ENCODE measurements around the gene CA4.

DNA sequence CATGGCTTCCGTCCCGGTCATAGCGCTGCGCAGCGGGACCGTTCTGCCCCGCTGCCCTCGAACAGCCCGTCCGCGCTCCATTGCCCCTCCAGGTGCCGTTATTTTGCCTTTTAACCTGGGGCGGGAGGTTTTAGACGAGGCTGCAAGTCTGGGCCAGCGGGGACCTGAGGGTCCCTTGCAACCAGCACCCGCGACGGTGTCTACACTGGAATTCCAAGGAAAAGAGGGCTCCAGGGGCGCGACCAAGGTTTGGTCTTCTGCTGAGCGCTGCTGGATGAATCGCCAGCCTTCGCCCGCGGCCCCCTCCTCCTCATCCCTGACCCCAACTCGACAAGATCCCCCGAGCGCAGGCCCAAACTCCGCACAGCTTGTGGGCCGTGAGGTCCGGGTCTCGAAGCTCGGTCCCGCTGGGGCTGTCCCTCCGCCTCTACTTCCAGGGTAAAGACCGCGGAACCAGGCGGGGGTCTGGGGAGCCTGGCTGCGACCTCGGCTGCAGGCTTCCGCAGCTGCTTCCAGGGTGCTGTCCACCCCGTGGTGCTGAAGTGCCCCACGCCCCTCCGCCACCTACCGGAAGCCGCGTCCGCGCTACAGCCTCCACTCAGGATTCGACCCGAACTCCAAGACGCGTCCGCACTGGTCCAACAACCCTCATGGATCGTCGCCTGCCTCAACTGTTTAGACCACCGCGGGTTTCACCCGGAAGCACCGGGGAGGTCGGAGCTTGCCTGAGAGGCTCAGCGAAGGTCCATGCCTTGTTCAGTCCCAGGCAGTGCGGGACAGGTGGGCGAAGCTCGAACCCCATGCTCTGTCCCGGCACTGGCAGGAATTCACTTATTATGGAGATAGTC lies 10.1 kb upstream of the CA4 start:
- TF ChIP-seq, protein P1, sequence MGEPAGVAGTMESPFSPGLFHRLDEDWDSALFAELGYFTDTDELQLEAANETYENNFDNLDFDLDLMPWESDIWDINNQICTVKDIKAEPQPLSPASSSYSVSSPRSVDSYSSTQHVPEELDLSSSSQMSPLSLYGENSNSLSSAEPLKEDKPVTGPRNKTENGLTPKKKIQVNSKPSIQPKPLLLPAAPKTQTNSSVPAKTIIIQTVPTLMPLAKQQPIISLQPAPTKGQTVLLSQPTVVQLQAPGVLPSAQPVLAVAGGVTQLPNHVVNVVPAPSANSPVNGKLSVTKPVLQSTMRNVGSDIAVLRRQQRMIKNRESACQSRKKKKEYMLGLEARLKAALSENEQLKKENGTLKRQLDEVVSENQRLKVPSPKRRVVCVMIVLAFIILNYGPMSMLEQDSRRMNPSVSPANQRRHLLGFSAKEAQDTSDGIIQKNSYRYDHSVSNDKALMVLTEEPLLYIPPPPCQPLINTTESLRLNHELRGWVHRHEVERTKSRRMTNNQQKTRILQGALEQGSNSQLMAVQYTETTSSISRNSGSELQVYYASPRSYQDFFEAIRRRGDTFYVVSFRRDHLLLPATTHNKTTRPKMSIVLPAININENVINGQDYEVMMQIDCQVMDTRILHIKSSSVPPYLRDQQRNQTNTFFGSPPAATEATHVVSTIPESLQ (CRISPR knock-in tag; IDR thresholded peaks at IDR 0.05), result 0 out of 2 replicates have a peak, but pooled peaks have one; percentile 90
- TF ChIP-seq, protein P2, sequence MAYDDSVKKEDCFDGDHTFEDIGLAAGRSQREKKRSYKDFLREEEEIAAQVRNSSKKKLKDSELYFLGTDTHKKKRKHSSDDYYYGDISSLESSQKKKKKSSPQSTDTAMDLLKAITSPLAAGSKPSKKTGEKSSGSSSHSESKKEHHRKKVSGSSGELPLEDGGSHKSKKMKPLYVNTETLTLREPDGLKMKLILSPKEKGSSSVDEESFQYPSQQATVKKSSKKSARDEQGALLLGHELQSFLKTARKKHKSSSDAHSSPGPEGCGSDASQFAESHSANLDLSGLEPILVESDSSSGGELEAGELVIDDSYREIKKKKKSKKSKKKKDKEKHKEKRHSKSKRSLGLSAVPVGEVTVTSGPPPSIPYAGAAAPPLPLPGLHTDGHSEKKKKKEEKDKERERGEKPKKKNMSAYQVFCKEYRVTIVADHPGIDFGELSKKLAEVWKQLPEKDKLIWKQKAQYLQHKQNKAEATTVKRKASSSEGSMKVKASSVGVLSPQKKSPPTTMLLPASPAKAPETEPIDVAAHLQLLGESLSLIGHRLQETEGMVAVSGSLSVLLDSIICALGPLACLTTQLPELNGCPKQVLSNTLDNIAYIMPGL (CRISPR knock-in tag; IDR thresholded peaks at IDR 0.05), result 0 out of 2 replicates have a peak, but pooled peaks have one; percentile 84
- TF ChIP-seq ELF1 (tag; IDR thresholded peaks at IDR 0.05), result peak; percentile 50; the same call in 1 of the 2 replicates
- TF ChIP-seq ZFPM2 (CRISPR knock-in tag; IDR thresholded peaks at IDR 0.05), result no peak
- no peak for TF ChIP-seq SMARCE1 (IDR thresholded peaks at IDR 0.05)
- TF ChIP-seq, protein P3, sequence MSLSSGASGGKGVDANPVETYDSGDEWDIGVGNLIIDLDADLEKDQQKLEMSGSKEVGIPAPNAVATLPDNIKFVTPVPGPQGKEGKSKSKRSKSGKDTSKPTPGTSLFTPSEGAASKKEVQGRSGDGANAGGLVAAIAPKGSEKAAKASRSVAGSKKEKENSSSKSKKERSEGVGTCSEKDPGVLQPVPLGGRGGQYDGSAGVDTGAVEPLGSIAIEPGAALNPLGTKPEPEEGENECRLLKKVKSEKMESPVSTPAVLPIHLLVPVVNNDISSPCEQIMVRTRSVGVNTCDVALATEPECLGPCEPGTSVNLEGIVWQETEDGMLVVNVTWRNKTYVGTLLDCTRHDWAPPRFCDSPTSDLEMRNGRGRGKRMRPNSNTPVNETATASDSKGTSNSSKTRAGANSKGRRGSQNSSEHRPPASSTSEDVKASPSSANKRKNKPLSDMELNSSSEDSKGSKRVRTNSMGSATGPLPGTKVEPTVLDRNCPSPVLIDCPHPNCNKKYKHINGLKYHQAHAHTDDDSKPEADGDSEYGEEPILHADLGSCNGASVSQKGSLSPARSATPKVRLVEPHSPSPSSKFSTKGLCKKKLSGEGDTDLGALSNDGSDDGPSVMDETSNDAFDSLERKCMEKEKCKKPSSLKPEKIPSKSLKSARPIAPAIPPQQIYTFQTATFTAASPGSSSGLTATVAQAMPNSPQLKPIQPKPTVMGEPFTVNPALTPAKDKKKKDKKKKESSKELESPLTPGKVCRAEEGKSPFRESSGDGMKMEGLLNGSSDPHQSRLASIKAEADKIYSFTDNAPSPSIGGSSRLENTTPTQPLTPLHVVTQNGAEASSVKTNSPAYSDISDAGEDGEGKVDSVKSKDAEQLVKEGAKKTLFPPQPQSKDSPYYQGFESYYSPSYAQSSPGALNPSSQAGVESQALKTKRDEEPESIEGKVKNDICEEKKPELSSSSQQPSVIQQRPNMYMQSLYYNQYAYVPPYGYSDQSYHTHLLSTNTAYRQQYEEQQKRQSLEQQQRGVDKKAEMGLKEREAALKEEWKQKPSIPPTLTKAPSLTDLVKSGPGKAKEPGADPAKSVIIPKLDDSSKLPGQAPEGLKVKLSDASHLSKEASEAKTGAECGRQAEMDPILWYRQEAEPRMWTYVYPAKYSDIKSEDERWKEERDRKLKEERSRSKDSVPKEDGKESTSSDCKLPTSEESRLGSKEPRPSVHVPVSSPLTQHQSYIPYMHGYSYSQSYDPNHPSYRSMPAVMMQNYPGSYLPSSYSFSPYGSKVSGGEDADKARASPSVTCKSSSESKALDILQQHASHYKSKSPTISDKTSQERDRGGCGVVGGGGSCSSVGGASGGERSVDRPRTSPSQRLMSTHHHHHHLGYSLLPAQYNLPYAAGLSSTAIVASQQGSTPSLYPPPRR (CRISPR knock-in tag; IDR thresholded peaks at IDR 0.05; ENCODE audit: borderline replicate concordance), result no peak
- TF ChIP-seq, protein P4, sequence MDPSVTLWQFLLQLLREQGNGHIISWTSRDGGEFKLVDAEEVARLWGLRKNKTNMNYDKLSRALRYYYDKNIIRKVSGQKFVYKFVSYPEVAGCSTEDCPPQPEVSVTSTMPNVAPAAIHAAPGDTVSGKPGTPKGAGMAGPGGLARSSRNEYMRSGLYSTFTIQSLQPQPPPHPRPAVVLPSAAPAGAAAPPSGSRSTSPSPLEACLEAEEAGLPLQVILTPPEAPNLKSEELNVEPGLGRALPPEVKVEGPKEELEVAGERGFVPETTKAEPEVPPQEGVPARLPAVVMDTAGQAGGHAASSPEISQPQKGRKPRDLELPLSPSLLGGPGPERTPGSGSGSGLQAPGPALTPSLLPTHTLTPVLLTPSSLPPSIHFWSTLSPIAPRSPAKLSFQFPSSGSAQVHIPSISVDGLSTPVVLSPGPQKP (CRISPR knock-in tag; IDR thresholded peaks at IDR 0.05), result no peak
- TF ChIP-seq, protein P5, sequence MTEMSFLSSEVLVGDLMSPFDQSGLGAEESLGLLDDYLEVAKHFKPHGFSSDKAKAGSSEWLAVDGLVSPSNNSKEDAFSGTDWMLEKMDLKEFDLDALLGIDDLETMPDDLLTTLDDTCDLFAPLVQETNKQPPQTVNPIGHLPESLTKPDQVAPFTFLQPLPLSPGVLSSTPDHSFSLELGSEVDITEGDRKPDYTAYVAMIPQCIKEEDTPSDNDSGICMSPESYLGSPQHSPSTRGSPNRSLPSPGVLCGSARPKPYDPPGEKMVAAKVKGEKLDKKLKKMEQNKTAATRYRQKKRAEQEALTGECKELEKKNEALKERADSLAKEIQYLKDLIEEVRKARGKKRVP (CRISPR knock-in tag; IDR thresholded peaks at IDR 0.05), result peak; percentile 25; the same call in 1 of the 2 replicates
- no peak for TF ChIP-seq FOSL1 (tag; conservative IDR thresholded peaks at IDR 0.05)
